Measurements from ENCODE around the gene EOMES.

DNA sequence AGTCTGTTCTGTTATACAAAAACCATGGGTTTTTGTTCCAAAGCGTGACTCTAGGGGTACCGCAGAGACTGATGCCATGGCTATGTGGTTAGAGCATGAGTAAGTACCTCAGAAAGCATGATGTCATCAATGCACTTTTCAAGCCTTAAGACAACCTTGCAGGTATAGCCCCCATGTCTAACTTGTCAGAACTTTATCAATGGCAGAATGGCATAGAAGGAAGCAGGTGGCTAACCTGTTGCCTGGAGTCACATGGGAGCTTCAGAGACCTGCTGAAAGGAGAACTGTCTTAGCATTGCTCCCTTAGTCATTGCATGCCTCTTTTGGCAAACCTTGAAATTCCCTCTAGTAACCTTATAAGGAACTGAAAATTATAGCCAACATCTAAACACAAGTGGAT is 52.5 kb downstream of the EOMES start:
- TF ChIP-seq, protein P1, sequence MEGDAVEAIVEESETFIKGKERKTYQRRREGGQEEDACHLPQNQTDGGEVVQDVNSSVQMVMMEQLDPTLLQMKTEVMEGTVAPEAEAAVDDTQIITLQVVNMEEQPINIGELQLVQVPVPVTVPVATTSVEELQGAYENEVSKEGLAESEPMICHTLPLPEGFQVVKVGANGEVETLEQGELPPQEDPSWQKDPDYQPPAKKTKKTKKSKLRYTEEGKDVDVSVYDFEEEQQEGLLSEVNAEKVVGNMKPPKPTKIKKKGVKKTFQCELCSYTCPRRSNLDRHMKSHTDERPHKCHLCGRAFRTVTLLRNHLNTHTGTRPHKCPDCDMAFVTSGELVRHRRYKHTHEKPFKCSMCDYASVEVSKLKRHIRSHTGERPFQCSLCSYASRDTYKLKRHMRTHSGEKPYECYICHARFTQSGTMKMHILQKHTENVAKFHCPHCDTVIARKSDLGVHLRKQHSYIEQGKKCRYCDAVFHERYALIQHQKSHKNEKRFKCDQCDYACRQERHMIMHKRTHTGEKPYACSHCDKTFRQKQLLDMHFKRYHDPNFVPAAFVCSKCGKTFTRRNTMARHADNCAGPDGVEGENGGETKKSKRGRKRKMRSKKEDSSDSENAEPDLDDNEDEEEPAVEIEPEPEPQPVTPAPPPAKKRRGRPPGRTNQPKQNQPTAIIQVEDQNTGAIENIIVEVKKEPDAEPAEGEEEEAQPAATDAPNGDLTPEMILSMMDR (conservative IDR thresholded peaks at IDR 0.05; ENCODE audit: low read depth in 2 of 2) = no peak
- TF ChIP-seq CREB1 (CRISPR knock-in tag; IDR thresholded peaks at IDR 0.05; ENCODE audit: low read depth) = no peak
- no peak for TF ChIP-seq EZH2 (IDR thresholded peaks at IDR 0.05; ENCODE audit: low read depth, unreplicated experiment)
- TF ChIP-seq, protein P2, sequence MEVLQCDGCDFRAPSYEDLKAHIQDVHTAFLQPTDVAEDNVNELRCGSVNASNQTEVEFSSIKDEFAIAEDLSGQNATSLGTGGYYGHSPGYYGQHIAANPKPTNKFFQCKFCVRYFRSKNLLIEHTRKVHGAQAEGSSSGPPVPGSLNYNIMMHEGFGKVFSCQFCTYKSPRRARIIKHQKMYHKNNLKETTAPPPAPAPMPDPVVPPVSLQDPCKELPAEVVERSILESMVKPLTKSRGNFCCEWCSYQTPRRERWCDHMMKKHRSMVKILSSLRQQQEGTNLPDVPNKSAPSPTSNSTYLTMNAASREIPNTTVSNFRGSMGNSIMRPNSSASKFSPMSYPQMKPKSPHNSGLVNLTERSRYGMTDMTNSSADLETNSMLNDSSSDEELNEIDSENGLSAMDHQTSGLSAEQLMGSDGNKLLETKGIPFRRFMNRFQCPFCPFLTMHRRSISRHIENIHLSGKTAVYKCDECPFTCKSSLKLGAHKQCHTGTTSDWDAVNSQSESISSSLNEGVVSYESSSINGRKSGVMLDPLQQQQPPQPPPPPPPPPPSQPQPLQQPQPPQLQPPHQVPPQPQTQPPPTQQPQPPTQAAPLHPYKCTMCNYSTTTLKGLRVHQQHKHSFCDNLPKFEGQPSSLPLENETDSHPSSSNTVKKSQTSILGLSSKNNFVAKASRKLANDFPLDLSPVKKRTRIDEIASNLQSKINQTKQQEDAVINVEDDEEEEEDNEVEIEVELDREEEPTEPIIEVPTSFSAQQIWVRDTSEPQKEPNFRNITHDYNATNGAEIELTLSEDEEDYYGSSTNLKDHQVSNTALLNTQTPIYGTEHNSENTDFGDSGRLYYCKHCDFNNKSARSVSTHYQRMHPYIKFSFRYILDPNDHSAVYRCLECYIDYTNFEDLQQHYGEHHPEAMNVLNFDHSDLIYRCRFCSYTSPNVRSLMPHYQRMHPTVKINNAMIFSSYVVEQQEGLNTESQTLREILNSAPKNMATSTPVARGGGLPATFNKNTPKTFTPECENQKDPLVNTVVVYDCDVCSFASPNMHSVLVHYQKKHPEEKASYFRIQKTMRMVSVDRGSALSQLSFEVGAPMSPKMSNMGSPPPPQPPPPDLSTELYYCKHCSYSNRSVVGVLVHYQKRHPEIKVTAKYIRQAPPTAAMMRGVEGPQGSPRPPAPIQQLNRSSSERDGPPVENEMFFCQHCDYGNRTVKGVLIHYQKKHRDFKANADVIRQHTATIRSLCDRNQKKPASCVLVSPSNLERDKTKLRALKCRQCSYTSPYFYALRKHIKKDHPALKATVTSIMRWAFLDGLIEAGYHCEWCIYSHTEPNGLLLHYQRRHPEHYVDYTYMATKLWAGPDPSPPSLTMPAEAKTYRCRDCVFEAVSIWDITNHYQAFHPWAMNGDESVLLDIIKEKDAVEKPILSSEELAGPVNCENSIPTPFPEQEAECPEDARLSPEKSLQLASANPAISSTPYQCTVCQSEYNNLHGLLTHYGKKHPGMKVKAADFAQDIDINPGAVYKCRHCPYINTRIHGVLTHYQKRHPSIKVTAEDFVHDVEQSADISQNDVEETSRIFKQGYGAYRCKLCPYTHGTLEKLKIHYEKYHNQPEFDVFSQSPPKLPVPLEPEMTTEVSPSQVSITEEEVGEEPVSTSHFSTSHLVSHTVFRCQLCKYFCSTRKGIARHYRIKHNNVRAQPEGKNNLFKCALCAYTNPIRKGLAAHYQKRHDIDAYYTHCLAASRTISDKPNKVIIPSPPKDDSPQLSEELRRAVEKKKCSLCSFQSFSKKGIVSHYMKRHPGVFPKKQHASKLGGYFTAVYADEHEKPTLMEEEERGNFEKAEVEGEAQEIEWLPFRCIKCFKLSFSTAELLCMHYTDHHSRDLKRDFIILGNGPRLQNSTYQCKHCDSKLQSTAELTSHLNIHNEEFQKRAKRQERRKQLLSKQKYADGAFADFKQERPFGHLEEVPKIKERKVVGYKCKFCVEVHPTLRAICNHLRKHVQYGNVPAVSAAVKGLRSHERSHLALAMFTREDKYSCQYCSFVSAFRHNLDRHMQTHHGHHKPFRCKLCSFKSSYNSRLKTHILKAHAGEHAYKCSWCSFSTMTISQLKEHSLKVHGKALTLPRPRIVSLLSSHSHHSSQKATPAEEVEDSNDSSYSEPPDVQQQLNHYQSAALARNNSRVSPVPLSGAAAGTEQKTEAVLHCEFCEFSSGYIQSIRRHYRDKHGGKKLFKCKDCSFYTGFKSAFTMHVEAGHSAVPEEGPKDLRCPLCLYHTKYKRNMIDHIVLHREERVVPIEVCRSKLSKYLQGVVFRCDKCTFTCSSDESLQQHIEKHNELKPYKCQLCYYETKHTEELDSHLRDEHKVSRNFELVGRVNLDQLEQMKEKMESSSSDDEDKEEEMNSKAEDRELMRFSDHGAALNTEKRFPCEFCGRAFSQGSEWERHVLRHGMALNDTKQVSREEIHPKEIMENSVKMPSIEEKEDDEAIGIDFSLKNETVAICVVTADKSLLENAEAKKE (CRISPR knock-in tag; IDR thresholded peaks at IDR 0.05) = no peak
- no peak for TF ChIP-seq JUNB (IDR thresholded peaks at IDR 0.05; ENCODE audit: unreplicated experiment)
- TF ChIP-seq REST (IDR thresholded peaks at IDR 0.05; ENCODE audit: unreplicated experiment) = no peak
- no peak for TF ChIP-seq POLR2AphosphoS5 (IDR thresholded peaks at IDR 0.05; ENCODE audit: low read depth)
- TF ChIP-seq ETS1 (IDR thresholded peaks at IDR 0.05) = no peak
- no peak for TF ChIP-seq NANOG (IDR thresholded peaks at IDR 0.05; ENCODE audit: borderline replicate concordance)
